ENCODE results near the gene MCC. TPM values are rescaled to one million over a fixed set of nuclear protein-coding genes. Genes with fewer than 3 reads are reported as not detected.

Gene MCC
- total RNA-seq, 1 donor from 2014 or later = 14.0 TPM

DNA sequence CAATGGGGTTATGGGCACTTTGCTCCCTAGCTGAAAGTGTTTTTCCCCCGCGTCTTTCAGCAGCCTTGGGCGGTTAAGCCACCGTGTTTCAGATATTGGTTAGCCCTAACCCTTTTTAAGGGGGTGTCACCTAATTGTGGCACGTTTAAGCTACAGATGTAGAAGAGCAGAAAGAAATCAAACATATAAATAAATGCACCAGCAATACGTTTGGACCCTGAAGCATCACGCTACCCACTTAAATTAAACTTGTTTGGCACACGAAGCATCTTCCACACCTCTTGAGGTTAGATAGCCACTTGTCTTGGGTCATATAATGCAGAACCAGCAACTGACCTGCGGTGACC lies 26.0 kb upstream of the MCC start:
- peaks cover 16% of the 10 kb centered on the region for H3K36me3 Mint-ChIP-seq (ENCODE audit: unreplicated experiment)
- TF ChIP-seq, protein P1, sequence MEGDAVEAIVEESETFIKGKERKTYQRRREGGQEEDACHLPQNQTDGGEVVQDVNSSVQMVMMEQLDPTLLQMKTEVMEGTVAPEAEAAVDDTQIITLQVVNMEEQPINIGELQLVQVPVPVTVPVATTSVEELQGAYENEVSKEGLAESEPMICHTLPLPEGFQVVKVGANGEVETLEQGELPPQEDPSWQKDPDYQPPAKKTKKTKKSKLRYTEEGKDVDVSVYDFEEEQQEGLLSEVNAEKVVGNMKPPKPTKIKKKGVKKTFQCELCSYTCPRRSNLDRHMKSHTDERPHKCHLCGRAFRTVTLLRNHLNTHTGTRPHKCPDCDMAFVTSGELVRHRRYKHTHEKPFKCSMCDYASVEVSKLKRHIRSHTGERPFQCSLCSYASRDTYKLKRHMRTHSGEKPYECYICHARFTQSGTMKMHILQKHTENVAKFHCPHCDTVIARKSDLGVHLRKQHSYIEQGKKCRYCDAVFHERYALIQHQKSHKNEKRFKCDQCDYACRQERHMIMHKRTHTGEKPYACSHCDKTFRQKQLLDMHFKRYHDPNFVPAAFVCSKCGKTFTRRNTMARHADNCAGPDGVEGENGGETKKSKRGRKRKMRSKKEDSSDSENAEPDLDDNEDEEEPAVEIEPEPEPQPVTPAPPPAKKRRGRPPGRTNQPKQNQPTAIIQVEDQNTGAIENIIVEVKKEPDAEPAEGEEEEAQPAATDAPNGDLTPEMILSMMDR (IDR thresholded peaks at IDR 0.05) = no peak
- no peaks in the 10 kb centered on the region for H3K9me3 Mint-ChIP-seq (ENCODE audit: unreplicated experiment)
- no peak for DNase-seq (ENCODE audit: extremely low spot score, unreplicated experiment)
- H3K4me3 Mint-ChIP-seq (ENCODE audit: unreplicated experiment) = peak overlapping the region; percentile 82
- peaks cover 26% of the 10 kb centered on the region for H3K4me1 Mint-ChIP-seq (ENCODE audit: unreplicated experiment)
- peak overlapping the region; percentile 92 for H3K27ac Mint-ChIP-seq (ENCODE audit: unreplicated experiment)
- H3K27me3 Mint-ChIP-seq (ENCODE audit: unreplicated experiment) = no peaks in the 10 kb centered on the region

DNA sequence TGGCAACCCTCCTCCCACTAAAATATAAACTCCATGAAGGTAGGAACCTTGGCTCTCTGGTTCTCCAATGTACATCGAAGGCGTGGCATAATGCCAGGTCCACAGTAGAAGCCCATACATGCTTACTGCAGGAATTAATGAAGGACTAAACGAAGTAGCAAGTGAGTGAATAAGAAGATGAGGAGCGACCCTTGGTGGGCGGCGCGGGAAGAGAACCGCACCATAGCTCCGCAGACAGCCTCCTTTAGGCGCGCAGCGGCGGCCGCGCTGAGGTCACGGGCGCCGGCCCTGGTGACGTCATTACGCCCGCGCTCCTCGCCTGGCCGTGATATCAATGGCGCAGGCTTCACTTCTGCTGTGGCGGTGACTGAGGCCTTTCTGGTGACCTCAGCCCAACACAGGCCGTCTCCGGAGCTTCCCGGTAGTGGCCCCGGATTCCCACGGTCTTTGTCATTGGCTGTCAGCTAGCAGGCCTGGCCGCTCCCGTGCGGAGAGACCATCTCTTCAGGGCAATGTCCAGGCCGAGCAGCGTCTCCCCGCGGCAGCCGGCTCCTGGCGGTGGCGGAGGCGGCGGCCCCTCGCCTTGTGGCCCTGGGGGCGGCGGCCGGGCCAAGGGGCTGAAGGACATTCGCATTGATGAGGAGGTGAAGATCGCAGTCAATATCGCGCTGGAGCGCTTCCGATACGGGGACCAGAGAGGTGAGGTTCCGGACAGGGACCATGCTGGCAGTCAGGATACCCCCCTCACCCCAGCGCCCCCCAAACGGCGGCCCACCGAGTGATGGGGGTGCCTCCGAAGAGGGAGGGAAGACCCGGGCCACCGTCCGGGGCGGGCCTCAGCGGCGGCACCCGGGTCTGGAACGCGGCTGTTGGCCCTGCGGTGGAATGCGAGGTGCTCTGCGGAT lies 25.4 kb upstream of the MCC start, which contains the start of gene YTHDC2:
Gene YTHDC2, plus strand, starts transcription at position 311 of the 905 bp plus-strand sequence. Its CDS starts 202 bp downstream, at position 513.
- TF ChIP-seq, protein P1 (IDR thresholded peaks at IDR 0.05) = peak; percentile 55
- Mint-ChIP-seq H3K27ac (ENCODE audit: unreplicated experiment) (peak within 1 kb of the TSS; percentile 92), H3K4me3 (ENCODE audit: unreplicated experiment) (peak within 1 kb of the TSS; percentile 82), H3K27me3 (ENCODE audit: unreplicated experiment) (no peaks in the 10 kb centered on the region), H3K9me3 (ENCODE audit: unreplicated experiment) (no peaks in the 10 kb centered on the region), H3K36me3 (ENCODE audit: unreplicated experiment) (peaks cover 13% of the 10 kb centered on the region), H3K4me1 (ENCODE audit: unreplicated experiment) (peaks cover 24% of the 10 kb centered on the region)
- peak; percentile 95 for DNase-seq (ENCODE audit: extremely low spot score, unreplicated experiment)

DNA sequence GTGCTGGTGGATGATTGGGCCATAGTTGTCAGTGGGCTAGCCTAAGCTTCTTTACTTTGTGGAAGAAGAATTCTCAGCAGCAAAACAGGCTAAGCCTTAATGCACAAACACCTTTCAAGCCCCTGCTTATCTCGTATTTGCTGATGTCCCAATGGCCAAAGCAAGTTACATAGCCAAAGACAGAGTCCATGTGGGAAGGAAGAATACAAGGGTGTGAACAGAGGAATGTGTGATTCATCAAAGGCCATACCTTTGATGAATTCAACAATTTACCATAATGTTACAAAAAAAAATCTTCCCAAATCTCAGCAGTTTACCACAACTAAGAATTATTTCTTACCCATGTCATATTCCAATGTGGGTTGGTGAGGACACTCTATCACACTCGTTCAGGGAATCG lies 24.1 kb upstream of the MCC start:
- peaks cover 11% of the 10 kb centered on the region for H3K36me3 Mint-ChIP-seq (ENCODE audit: unreplicated experiment)
- peak overlapping the region; percentile 26 for H3K4me3 Mint-ChIP-seq (ENCODE audit: unreplicated experiment)
- H3K27ac Mint-ChIP-seq (ENCODE audit: unreplicated experiment) = no peak overlapping the region
- H3K9me3 Mint-ChIP-seq (ENCODE audit: unreplicated experiment) = no peaks in the 10 kb centered on the region
- H3K27me3 Mint-ChIP-seq (ENCODE audit: unreplicated experiment) = peaks cover 3% of the 10 kb centered on the region
- TF ChIP-seq, protein P1 (IDR thresholded peaks at IDR 0.05) = no peak
- DNase-seq (ENCODE audit: extremely low spot score, unreplicated experiment) = no peak
- peaks cover 24% of the 10 kb centered on the region for H3K4me1 Mint-ChIP-seq (ENCODE audit: unreplicated experiment)

DNA sequence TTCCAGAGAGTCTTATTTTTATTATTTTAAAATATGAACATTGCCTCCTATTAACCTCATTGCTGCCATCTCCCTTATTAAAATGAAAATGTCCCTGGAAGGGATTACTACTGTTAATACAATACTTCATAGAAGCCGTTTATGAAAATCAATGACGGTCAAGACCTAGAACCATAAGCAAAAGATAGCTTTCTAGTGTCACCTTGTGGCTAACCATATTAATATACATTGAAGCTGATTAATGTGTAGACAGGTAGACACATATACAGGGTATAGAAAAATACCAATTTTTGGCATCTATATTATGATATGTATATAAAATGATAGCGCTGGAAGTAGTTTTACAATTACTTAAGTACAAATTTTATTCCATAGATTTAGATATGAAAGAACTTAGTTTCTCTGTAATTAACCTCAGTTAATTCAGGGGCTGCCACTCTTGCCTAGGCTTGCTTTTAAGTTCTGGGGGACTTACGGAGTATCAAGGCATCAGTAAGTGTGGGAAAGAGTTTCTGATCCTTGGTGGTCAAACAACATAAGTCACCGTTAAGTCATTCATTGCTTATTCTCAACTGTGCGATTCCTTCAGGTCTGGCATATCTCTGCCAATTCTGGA lies 22.7 kb upstream of the MCC start:
- Mint-ChIP-seq H3K36me3 (ENCODE audit: unreplicated experiment) (peaks cover 5% of the 10 kb centered on the region), H3K27ac (ENCODE audit: unreplicated experiment) (no peak overlapping the region), H3K4me1 (ENCODE audit: unreplicated experiment) (peaks cover 19% of the 10 kb centered on the region), H3K27me3 (ENCODE audit: unreplicated experiment) (peaks cover 10% of the 10 kb centered on the region), H3K4me3 (ENCODE audit: unreplicated experiment) (no peak overlapping the region), H3K9me3 (ENCODE audit: unreplicated experiment) (no peaks in the 10 kb centered on the region)
- no peak for DNase-seq (ENCODE audit: extremely low spot score, unreplicated experiment)
- TF ChIP-seq, protein P1 (IDR thresholded peaks at IDR 0.05) = peak; percentile 70

DNA sequence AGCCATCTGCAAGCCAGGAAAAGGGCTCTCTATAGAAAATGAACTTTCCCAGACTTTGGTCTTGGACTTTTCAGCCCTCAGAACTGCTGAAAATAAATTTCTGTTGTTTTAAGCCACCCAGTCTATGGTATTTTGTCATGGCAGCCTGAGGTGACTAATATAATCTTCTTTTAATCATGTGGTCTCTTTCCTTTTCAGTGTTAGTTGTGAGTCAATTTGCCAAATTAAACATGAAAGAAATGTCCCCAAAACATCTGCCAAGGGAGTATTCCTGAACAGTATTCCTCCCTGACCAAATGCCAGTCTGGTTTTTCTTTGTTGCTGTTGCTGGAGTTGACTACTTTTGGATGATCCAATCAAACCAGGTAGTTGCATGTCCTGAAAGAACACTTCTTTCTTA lies 20.5 kb upstream of the MCC start:
- Mint-ChIP-seq H3K27me3 (ENCODE audit: unreplicated experiment) (peaks cover 25% of the 10 kb centered on the region), H3K36me3 (ENCODE audit: unreplicated experiment) (no peaks in the 10 kb centered on the region), H3K4me3 (ENCODE audit: unreplicated experiment) (no peak overlapping the region), H3K27ac (ENCODE audit: unreplicated experiment) (no peak overlapping the region), H3K4me1 (ENCODE audit: unreplicated experiment) (peaks cover 4% of the 10 kb centered on the region), H3K9me3 (ENCODE audit: unreplicated experiment) (no peaks in the 10 kb centered on the region)
- TF ChIP-seq, protein P1 (IDR thresholded peaks at IDR 0.05) = no peak
- DNase-seq (ENCODE audit: extremely low spot score, unreplicated experiment) = no peak

Measured in osteocyte (in vitro differentiated cells).